GM20431 (cell line): Measurements from ENCODE around the gene PLCB1.
"Not testable (repeated sequence)": the region's sequence is repeated elsewhere in the genome, so short reads cannot be mapped to it uniquely, and the experiment has no call there.

Experiments used
- in situ Hi-C: fragments of 300-500 bp; cut with MseI, MboI; formaldehyde crosslinking; loops from one replicate; pipeline ENCODE4 v1.15.0; 2020; ENCODE audit warnings: low sequenced_read_pairs; ENCODE audit not compliant: unreplicated experiment

The PLCB1 gene

GRCh38 chr20:8547968-8548588 is 416.0 kb downstream of the PLCB1 start:
- in situ Hi-C loops = no loop called here

GRCh38 chr20:8549192-8549591 is 417.1 kb downstream of the PLCB1 start:
- in situ Hi-C loops = no loop called here

- in situ Hi-C loops = no loop called here
Observed at GRCh38 chr20:8557711-8558110, 425.6 kb downstream of the PLCB1 start.

- in situ Hi-C loops = no loop called here
Observed at GRCh38 chr20:8562356-8562755, 430.3 kb downstream of the PLCB1 start.

GRCh38 chr20:8568075-8568474 is 436.0 kb downstream of the PLCB1 start:
- in situ Hi-C loops = no loop called here

GRCh38 chr20:8569766-8570165 is 437.7 kb downstream of the PLCB1 start:
- in situ Hi-C loops = no loop called here

GRCh38 chr20:8571611-8572010 is 439.5 kb downstream of the PLCB1 start:
- in situ Hi-C loops = no loop called here

- in situ Hi-C loops = no loop called here
Observed at GRCh38 chr20:8573686-8574085, 441.6 kb downstream of the PLCB1 start.

GRCh38 chr20:8575114-8575513 is 443.0 kb downstream of the PLCB1 start:
- in situ Hi-C loops = no loop called here

- in situ Hi-C loops = no loop called here
Observed at GRCh38 chr20:8578161-8578865, 446.2 kb downstream of the PLCB1 start.

- in situ Hi-C loops = no loop called here
Observed at GRCh38 chr20:8579035-8579434, 447.0 kb downstream of the PLCB1 start.

- in situ Hi-C loops = no loop called here
Observed at GRCh38 chr20:8581446-8582183, 449.5 kb downstream of the PLCB1 start.

GRCh38 chr20:8583012-8583565 is 451.0 kb downstream of the PLCB1 start:
- in situ Hi-C loops = no loop called here

- in situ Hi-C loops = no loop called here
Observed at GRCh38 chr20:8583566-8584043, 451.5 kb downstream of the PLCB1 start.

- in situ Hi-C loops = no loop called here
Observed at GRCh38 chr20:8587251-8587650, 455.2 kb downstream of the PLCB1 start.

GRCh38 chr20:8587810-8588209 is 455.7 kb downstream of the PLCB1 start:
- in situ Hi-C loops = no loop called here

GRCh38 chr20:8589956-8590355 is 457.9 kb downstream of the PLCB1 start:
- in situ Hi-C loops = no loop called here

- in situ Hi-C loops = not testable (repeated sequence)
Observed at GRCh38 chr20:8600910-8601541, 469.0 kb downstream of the PLCB1 start.

GRCh38 chr20:8601542-8601912 is 469.5 kb downstream of the PLCB1 start:
- in situ Hi-C loops = no loop called here

GRCh38 chr20:8602389-8603116 is 470.5 kb downstream of the PLCB1 start:
- in situ Hi-C loops = no loop called here
